ENCODE results near the gene EIF2B5. TPM values are rescaled to one million over a fixed set of nuclear protein-coding genes. Genes with fewer than 3 reads are reported as not detected.

The EIF2B5 gene
- total and polyA plus RNA-seq, 9 of the 15 experiments (the other 6 are each of a cell fraction or from before 2014, with no cell fraction given): 19.1 to 92.4 (median 74.0) TPM

DNA sequence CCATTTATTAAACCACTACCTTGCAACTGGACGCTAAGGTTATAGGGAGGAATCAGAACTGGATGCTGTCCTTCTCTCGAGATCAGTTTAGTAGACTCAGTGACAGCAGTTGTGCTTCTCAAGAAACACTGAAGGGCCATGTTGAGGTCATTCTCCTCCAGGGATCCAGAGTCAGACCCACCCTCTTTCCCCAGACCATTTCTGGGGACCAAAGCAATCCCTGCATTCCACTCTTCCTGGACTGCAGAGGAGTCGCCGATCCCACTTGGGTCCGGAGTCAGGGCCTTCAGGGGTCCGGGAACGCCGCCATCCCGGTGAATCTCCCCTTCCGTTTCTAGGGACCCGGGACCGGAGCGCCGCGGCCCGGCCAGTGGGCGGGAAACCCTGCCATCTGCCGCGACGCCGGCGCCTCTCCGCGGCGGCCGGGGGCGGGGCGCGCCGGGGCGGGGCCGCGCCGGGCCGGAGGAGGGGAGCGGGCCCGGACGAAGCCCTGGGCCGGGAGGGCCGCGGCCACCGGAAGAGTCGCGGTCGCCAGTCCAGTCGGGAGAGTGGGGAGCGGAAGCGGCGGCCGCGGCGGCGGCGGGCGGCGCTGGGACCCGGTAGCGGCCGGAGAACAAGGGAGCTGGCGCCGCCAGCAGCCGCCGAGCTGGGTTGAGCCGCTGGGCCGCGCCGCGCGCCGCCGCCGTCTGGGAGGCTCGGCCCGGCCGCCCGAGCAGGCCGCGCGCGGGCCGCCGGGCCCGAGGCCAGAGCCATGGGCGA lies 19.9 kb downstream of the EIF2B5 start, which contains the start of gene DVL3:
TSS of gene DVL3 (plus strand) at position 493 of the 759 bp plus-strand sequence. CDS start at position 752, 259 bp downstream.
- FAIRE-seq: no peak
- DNase-seq (ENCODE audit: extremely low read depth in 1 of 4, low spot score in 3 of 4): peak; percentile 75 to 93 (median 91)
- intact Hi-C loops (cut with micrococcal nuclease): loop anchor here (2.0 kb wide), 2 partner anchors 20 kb away; partner anchors contain the start of genes AP2M1 and EIF2B5
- TF ChIP-seq TAF1 (IDR thresholded peaks at IDR 0.05; ENCODE audit: control insufficient read depth, extremely low read depth, insufficient read depth, low read length, severe bottlenecking) (peak; percentile 51), SMAD4 (CRISPR knock-in tag; conservative IDR thresholded peaks at IDR 0.05) (peak; percentile 96), ZFX (CRISPR knock-in tag; IDR thresholded peaks at IDR 0.05) (peak; percentile 78), NR2C1 (IDR thresholded peaks at IDR 0.05) (0 out of 2 replicates have a peak, but pooled peaks have one; percentile 15), NR2C1 (tag; IDR thresholded peaks at IDR 0.05) (no peak), SREBF2 (CRISPR knock-in tag; IDR thresholded peaks at IDR 0.05) (no peak), TCF7 (IDR thresholded peaks at IDR 0.05; ENCODE audit: borderline replicate concordance) (no peak), ZNF589 (CRISPR knock-in tag; IDR thresholded peaks at IDR 0.05; ENCODE audit: low read depth) (peak; percentile 66), SRSF7 (optimal IDR thresholded peaks at IDR 0.05; ENCODE audit: low read depth, low read length) (no peak), ZSCAN29 (IDR thresholded peaks at IDR 0.05) (no peak), ETV5 (CRISPR knock-in tag; IDR thresholded peaks at IDR 0.05; ENCODE audit: low read depth) (no peak), ZNF592 (IDR thresholded peaks at IDR 0.05) (0 out of 2 replicates have a peak, but pooled peaks have one; percentile 37), LARP7 (IDR thresholded peaks at IDR 0.05) (no peak), FIP1L1 (IDR thresholded peaks at IDR 0.05; ENCODE audit: low read depth, low read length, poor library complexity, severe bottlenecking) (no peak), NCOA1 (IDR thresholded peaks at IDR 0.05; ENCODE audit: low read depth) (0 out of 2 replicates have a peak, but pooled peaks have one; percentile 23), KLF13 (tag; IDR thresholded peaks at IDR 0.05; ENCODE audit: borderline replicate concordance, low read depth) (peak; percentile 44; the same call in 1 of the 2 replicates), HMG20B (CRISPR knock-in tag; IDR thresholded peaks at IDR 0.05) (no peak), ZNF23 (CRISPR knock-in tag; IDR thresholded peaks at IDR 0.05) (no peak), CREB1 (IDR thresholded peaks at IDR 0.05) (no peak), CREB1 (CRISPR knock-in tag; IDR thresholded peaks at IDR 0.05) (0 out of 2 replicates have a peak, but pooled peaks have one; percentile 18)

More for the DNA sequence above, 19.9 kb downstream of the EIF2B5 start, which contains the start of gene DVL3:
- 0% methylated on average over 33 of the region's 84 CpGs for WGBS (ENCODE audit: insufficient coverage, low coverage, missing lambda C conversion rate)
- CTCF ChIA-PET (ENCODE audit: low intra/inter-chr PET ratio): no interaction called here
- Histone ChIP-seq H4K20me1 (replicated peaks; ENCODE audit: control insufficient read depth, insufficient read depth, low read length) (no peaks in the 10 kb centered on the region; the same call in 1 of the 2 replicates), H3K4me3 (peak within 1 kb of the TSS; percentile 71), H3K27ac (ENCODE audit: extremely low read depth, low read depth, low read length) (peak within 1 kb of the TSS; percentile 88), H3K9me1 (ENCODE audit: control insufficient read depth, insufficient read depth, low read length) (no peaks in the 10 kb centered on the region), H3K36me3 (ENCODE audit: control insufficient read depth, insufficient read depth, low read length) (0 out of 3 replicates have a peak, but pooled peaks cover 2% of the 10 kb centered on the region), H3K27me3 (ENCODE audit: control insufficient read depth in 2 of 2, insufficient read depth in 2 of 2, low read length in 2 of 2) (no peaks in the 10 kb centered on the region), H3K9ac (ENCODE audit: insufficient read depth in 1 of 2, low read depth in 2 of 2, low read length in 2 of 2) (peak within 1 kb of the TSS; percentile 78 to 98), H3K4me2 (ENCODE audit: insufficient read depth, low read length) (peak within 1 kb of the TSS; percentile 95), H3K4me1 (replicated peaks in 1 of 2; ENCODE audit: control insufficient read depth in 2 of 2, insufficient read depth in 2 of 2, low read length in 2 of 2) (peaks cover 22 to 23% of the 10 kb centered on the region in 2 experiments; a peak in 4 of 5 replicates), H2AFZ (ENCODE audit: low read depth, low read length) (peak within 1 kb of the TSS; percentile 100), H3K9me3 (replicated peaks; ENCODE audit: control insufficient read depth, insufficient read depth, low read depth, low read length) (no peaks in the 10 kb centered on the region), H3K79me2 (ENCODE audit: control insufficient read depth, insufficient read depth, low read length) (peaks cover 37% of the 10 kb centered on the region)
- peak; percentile 82 for ATAC-seq
- in situ Hi-C loops (cut with MboI): no loop called here
- no TSS peak for BruUV-seq (replicated peaks)
- POLR2A ChIA-PET: interaction anchor here (0.6 to 4.2 kb wide), 9 partner anchors 9 to 1656 kb away, joined by 3 to 27 read pairs (median 3); no protein-coding TSS in a partner anchor
